Esophagus muscularis mucosa (tissue), 4 donors: ENCODE results near the gene RAB40C.

Experiments
- EP300 ChIP-seq: sonication (generic); formaldehyde crosslinking; IDR thresholded peaks from one replicate; pipeline ENCODE4 v1.6.1; 2017; ENCODE audit warnings: antibody characterized with exemption
- POLR2AphosphoS5 ChIP-seq, 2 donors: sonication (generic); formaldehyde crosslinking; IDR thresholded peaks; one replicate each; pipeline ENCODE4 v1.6.1; 2017; ENCODE audit warnings: antibody characterized with exemption in 2 of 2
- TF ChIP-seq, protein P1 (sequence below), 3 experiments: fragments of 200-600 bp in 2 of 3; fragments of 450-650 bp in 1 of 3; sonication (generic) in 2 of 3; IDR thresholded peaks; one replicate each; pipeline ENCODE4 v1.5.1; 2017 to 2019; ENCODE audit warnings: antibody characterized with exemption in 3 of 3, mild to moderate bottlenecking in 2 of 3, moderate library complexity in 1 of 3

DNA sequence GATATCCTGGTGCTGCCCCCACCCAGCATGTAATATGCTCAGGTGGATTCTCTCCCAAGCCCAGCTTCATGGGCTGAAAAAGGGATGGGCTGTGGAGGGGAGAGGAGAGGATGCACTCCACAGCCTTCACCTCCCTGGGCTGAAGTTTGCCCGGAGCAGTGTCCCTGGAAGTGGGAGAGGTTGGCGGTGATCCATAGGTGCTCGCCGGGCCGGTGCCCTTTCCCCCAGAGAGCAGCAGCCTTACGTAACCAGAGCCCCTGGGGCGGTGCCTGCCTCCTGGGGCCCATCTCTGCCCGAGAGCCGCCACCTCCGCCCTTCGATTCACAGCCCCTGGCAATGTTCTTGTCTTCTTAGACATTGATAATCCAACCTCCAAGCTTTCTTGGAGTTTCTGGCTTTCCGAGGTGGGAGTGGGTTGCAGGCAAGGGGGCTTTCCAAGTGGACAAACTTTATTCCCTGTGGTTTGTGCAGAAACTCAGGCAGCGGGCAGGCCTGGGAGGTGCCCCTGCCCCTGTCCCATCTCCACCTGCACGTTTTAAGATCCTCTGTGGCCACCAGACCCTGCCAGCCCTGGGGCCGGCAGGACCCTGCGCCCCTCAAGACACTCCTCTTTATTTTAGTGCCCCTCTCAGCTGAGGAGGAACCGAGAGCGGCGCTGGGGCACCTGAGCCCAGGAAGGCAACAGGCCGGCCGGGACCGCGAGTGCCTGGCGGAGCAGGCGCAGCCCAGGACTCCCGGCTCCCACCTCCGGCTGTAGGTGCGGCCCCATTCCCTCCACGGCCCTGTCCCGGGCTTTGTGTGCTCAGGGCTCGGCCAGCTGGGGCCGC is 56.2 kb downstream of the RAB40C start:
- TF ChIP-seq, protein P1, sequence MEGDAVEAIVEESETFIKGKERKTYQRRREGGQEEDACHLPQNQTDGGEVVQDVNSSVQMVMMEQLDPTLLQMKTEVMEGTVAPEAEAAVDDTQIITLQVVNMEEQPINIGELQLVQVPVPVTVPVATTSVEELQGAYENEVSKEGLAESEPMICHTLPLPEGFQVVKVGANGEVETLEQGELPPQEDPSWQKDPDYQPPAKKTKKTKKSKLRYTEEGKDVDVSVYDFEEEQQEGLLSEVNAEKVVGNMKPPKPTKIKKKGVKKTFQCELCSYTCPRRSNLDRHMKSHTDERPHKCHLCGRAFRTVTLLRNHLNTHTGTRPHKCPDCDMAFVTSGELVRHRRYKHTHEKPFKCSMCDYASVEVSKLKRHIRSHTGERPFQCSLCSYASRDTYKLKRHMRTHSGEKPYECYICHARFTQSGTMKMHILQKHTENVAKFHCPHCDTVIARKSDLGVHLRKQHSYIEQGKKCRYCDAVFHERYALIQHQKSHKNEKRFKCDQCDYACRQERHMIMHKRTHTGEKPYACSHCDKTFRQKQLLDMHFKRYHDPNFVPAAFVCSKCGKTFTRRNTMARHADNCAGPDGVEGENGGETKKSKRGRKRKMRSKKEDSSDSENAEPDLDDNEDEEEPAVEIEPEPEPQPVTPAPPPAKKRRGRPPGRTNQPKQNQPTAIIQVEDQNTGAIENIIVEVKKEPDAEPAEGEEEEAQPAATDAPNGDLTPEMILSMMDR (IDR thresholded peaks at IDR 0.05) = no peak
- TF ChIP-seq POLR2AphosphoS5 (IDR thresholded peaks at IDR 0.05) (no peak), EP300 (no peak)
